ENCODE results near the gene NOX3. TPM values are rescaled to one million over a fixed set of nuclear protein-coding genes. Genes with fewer than 3 reads are reported as not detected.

The NOX3 gene
- total and polyA plus RNA-seq, 2 experiments from 2014 or later = not detected

DNA sequence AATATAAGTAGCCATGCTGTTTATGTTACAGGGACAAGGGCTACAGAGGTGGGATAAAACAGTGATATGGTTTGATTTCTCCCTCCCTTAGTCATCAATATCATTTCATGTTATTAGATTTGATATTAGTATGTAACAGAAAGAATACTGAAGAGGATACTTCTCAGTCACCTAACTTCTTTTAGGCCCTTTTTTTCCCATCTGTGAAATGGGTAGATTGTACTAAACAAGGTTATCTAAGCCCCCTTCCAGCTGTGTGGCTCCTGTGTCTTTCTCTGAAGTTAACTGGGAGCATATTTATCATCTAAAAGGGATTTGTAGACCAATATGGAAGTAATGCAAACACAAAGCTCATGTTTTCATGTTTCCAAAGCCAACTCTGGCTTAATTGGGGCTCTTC is 7.7 kb downstream of the NOX3 start:
- no peaks in the 10 kb centered on the region for H3K9me3 ChIP-seq (ENCODE audit: low read depth)
- TF ChIP-seq EZH2 (IDR thresholded peaks at IDR 0.05; ENCODE audit: borderline replicate concordance) (no peak), EZH2phosphoT487 (IDR thresholded peaks at IDR 0.05; ENCODE audit: low read depth, severe bottlenecking, unreplicated experiment) (no peak)
- TF ChIP-seq, protein P1, sequence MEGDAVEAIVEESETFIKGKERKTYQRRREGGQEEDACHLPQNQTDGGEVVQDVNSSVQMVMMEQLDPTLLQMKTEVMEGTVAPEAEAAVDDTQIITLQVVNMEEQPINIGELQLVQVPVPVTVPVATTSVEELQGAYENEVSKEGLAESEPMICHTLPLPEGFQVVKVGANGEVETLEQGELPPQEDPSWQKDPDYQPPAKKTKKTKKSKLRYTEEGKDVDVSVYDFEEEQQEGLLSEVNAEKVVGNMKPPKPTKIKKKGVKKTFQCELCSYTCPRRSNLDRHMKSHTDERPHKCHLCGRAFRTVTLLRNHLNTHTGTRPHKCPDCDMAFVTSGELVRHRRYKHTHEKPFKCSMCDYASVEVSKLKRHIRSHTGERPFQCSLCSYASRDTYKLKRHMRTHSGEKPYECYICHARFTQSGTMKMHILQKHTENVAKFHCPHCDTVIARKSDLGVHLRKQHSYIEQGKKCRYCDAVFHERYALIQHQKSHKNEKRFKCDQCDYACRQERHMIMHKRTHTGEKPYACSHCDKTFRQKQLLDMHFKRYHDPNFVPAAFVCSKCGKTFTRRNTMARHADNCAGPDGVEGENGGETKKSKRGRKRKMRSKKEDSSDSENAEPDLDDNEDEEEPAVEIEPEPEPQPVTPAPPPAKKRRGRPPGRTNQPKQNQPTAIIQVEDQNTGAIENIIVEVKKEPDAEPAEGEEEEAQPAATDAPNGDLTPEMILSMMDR (IDR thresholded peaks at IDR 0.05; ENCODE audit: poor library complexity) = no peak
- no peak overlapping the region for H3K4me3 ChIP-seq
- no peaks in the 10 kb centered on the region for H3K9me2 ChIP-seq (replicated peaks; ENCODE audit: insufficient read depth)
- no peak for DNase-seq (ENCODE audit: low spot score)
- no peaks in the 10 kb centered on the region for H4K20me1 ChIP-seq (ENCODE audit: insufficient read depth, poor library complexity, severe bottlenecking)
- H3K27ac ChIP-seq = no peak overlapping the region
- no peaks in the 10 kb centered on the region for H3K4me1 ChIP-seq (ENCODE audit: insufficient read depth)
- no peak overlapping the region for H3K4me2 ChIP-seq
- H3K79me2 ChIP-seq = no peaks in the 10 kb centered on the region
- no peaks in the 10 kb centered on the region for H3K36me3 ChIP-seq (replicated peaks; ENCODE audit: insufficient read depth, low read depth)
- H2AFZ ChIP-seq = no peak overlapping the region
- H3K27me3 ChIP-seq = no peaks in the 10 kb centered on the region

DNA sequence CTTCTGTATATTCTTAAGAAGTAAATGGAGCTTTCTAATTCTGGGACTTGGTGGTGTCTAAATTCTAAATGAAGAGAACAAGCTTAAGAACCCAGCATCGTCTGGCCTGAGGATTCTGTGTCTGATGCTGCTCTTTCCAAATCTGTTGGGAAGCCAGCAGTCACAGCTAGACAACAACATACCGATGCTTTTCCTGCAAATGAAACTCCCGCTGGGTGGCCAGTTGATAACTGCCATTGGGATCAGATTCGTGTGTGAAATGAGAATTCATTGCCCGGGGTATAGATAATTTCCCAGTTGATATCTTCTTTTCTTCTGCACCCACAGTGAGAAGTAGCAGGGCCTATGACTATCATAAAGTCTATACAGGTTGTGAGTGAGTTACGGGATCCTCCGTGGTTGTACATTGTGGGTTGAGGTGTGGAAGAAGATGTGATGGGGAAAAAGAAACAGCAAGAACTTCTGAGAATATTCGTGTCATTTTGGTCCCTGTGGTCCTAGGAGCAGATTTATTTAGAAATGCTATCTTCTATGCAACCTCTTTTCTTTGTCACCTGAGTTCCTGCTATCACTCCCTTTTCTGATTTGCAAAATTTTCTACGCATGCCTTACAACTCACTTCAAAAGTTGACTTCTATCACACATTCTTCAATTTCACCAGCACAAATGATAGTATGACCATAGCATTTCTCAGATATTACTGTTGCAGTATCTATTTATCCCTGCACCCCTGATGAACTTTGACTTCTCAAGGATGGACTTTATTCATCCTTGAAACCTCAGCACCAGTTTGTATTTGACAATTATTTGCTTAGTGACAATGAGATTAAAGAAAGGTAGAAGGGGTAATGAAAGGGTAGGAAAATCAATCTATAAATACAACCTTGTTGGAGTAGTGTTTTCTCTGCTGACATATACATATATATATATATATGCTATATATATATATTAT is 10.4 kb downstream of the NOX3 start:
- no peaks in the 10 kb centered on the region for H4K20me1 ChIP-seq (ENCODE audit: insufficient read depth, poor library complexity, severe bottlenecking)
- no peaks in the 10 kb centered on the region for H3K9me2 ChIP-seq (replicated peaks; ENCODE audit: insufficient read depth)
- H3K4me3 ChIP-seq = no peak overlapping the region
- WGBS (ENCODE audit: low lambda C conversion rate, missing lambda C conversion rate) = 81% methylated on average over 9 of the region's 9 CpGs
- TF ChIP-seq EZH2phosphoT487 (IDR thresholded peaks at IDR 0.05; ENCODE audit: low read depth, severe bottlenecking, unreplicated experiment) = no peak
- TF ChIP-seq EZH2 (IDR thresholded peaks at IDR 0.05; ENCODE audit: borderline replicate concordance) = no peak
- TF ChIP-seq, protein P1 (IDR thresholded peaks at IDR 0.05; ENCODE audit: poor library complexity) = no peak
- H2AFZ ChIP-seq = no peak overlapping the region
- DNase-seq (ENCODE audit: low spot score) = no peak
- H3K27ac ChIP-seq = no peak overlapping the region
- H3K4me1 ChIP-seq (ENCODE audit: insufficient read depth) = no peaks in the 10 kb centered on the region
- H3K27me3 ChIP-seq = no peaks in the 10 kb centered on the region
- H3K9me3 ChIP-seq (ENCODE audit: low read depth) = no peaks in the 10 kb centered on the region
- no peaks in the 10 kb centered on the region for H3K79me2 ChIP-seq
- no peak overlapping the region for H3K4me2 ChIP-seq
- H3K36me3 ChIP-seq (replicated peaks; ENCODE audit: insufficient read depth, low read depth) = no peaks in the 10 kb centered on the region

DNA sequence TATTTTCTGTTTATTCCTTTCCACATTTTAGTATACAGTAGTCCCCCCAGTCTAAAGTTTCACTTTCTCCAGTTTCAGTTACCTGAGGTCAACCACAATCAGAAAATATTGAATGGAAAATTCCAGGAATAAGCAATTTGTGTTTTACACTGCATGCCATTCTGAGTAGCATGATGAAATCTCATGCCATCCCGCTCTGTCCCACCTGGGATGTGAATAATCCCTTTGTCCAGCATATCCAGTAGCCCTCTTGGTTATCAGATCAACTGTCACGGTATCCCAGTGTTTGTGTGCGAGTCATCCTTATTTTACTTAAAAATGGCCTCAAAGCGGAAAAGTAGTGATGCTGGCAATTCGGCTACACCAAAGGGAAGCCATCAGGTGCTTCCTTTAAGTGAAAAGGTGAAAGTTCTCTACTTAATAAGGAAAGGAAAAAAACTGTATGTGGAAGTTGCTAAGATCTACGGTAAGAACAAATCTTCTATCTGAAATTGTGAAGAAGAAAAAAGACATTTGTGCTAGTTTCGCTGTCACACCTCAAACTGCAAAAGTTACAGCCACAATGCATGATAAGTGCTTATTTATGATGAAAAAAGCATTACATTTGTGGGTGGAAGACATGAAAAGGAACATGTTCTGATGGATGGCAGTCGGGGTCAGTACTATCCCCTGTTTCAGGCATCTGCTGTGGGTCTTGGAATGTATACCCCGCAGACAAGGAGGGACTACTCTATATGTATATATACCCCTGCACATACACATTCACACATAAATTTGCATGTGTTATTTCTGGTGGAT is 11.3 kb downstream of the NOX3 start:
- Histone ChIP-seq H3K4me1 (ENCODE audit: insufficient read depth) (no peaks in the 10 kb centered on the region), H3K27ac (no peak overlapping the region), H3K27me3 (no peaks in the 10 kb centered on the region), H3K9me3 (ENCODE audit: low read depth) (no peaks in the 10 kb centered on the region), H3K4me3 (no peak overlapping the region), H3K9me2 (replicated peaks; ENCODE audit: insufficient read depth) (no peaks in the 10 kb centered on the region), H4K20me1 (ENCODE audit: insufficient read depth, poor library complexity, severe bottlenecking) (no peaks in the 10 kb centered on the region), H3K4me2 (no peak overlapping the region), H3K36me3 (replicated peaks; ENCODE audit: insufficient read depth, low read depth) (no peaks in the 10 kb centered on the region), H3K79me2 (no peaks in the 10 kb centered on the region), H2AFZ (no peak overlapping the region)
- 79% methylated on average over 9 of the region's 9 CpGs for WGBS (ENCODE audit: low lambda C conversion rate, missing lambda C conversion rate)
- TF ChIP-seq, protein P1 (IDR thresholded peaks at IDR 0.05; ENCODE audit: poor library complexity) = no peak
- DNase-seq (ENCODE audit: low spot score) = no peak
